GM12872 (cell line): ENCODE data around the gene PNPLA2.

Experiments used
- TF ChIP-seq, protein P1 (sequence below): IDR thresholded peaks from 3 replicates; pipeline ENCODE4 v1.5.1; 2011; ENCODE audit warnings: low read depth, mild to moderate bottlenecking, low read length, moderate library complexity; ENCODE audit not compliant: insufficient read depth

PNPLA2 gene

DNA sequence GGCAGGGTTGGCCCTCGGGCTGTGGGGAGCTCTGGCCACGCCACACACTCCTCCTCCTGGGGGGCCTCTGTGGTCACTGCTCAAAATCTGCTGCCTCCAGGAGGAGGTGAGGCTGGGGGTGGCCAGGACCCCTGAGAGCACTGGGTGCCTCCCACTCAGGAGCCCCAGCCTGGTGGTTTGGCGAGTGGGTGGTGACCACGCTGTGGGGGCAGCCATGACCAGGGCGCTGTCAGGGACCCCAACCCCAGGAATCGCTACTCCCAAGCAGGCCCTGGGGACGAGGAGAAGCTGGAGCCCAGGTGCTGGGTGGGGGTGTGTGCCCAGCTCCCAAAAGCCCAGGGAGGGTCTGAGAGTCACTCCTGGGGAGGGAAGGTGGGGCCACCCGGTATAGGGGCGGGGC, 54.1 kb downstream of the PNPLA2 start:
- TF ChIP-seq, protein P1, sequence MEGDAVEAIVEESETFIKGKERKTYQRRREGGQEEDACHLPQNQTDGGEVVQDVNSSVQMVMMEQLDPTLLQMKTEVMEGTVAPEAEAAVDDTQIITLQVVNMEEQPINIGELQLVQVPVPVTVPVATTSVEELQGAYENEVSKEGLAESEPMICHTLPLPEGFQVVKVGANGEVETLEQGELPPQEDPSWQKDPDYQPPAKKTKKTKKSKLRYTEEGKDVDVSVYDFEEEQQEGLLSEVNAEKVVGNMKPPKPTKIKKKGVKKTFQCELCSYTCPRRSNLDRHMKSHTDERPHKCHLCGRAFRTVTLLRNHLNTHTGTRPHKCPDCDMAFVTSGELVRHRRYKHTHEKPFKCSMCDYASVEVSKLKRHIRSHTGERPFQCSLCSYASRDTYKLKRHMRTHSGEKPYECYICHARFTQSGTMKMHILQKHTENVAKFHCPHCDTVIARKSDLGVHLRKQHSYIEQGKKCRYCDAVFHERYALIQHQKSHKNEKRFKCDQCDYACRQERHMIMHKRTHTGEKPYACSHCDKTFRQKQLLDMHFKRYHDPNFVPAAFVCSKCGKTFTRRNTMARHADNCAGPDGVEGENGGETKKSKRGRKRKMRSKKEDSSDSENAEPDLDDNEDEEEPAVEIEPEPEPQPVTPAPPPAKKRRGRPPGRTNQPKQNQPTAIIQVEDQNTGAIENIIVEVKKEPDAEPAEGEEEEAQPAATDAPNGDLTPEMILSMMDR, result no peak

DNA sequence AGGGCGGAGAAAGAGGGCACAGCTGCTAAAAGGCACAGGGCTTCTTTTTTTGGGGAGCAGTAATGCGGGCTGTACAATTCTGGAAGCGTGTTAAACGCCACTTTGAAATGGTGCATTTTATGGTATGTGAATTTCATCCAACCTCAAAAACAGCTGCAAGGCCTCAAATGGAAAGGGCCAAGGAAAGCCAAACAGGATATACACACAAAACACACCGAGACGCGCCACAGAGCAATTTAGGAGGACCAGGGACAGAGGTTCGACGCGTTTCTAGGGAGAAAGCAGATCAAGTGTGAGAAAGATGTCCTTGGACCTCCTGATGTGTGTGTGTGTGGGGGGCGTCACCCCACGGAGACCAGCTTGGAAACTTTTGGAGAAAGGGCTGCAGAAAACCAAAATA, 55.0 kb downstream of the PNPLA2 start:
- TF ChIP-seq, protein P1, result no peak
